ENCODE measurements around the gene CTNND2. TPM values are rescaled to one million over a fixed set of nuclear protein-coding genes. Genes with fewer than 3 reads are reported as not detected.

The CTNND2 gene
- total RNA-seq, 2 experiments from 2014 or later, result 0.20 TPM; not detected in 1

GRCh38 chr5:11890777-11891176 lies 13.5 kb downstream of the CTNND2 start:
- Mint-ChIP-seq H3K27ac (no peak overlapping the region), H3K4me3 (no peak overlapping the region), H3K27me3 (no peaks in the 10 kb centered on the region), H3K9me3 (peaks cover 5% of the 10 kb centered on the region), H3K36me3 (ENCODE audit: low read depth) (no peaks in the 10 kb centered on the region), H3K4me1 (ENCODE audit: low read depth) (no peaks in the 10 kb centered on the region)
- POLR2A ChIA-PET, result no interaction called here
- no peak for TF ChIP-seq CTCF (IDR thresholded peaks at IDR 0.05)
- DNase-seq (no peak), ATAC-seq (ENCODE audit: poor library complexity) (no peak)
- H3K27me3 ChIP-seq (ENCODE audit: control insufficient read depth in 1 of 2, insufficient read depth in 2 of 2, low read length in 2 of 2), result no peaks in the 10 kb centered on the region
- intact Hi-C loops (cut with DNase I, micrococcal nuclease), result no loop called here
- no peaks in the 10 kb centered on the region for H3K4me1 ChIP-seq (ENCODE audit: insufficient read depth, low read length)
- H3K4me3 ChIP-seq (ENCODE audit: low read length), result no peak overlapping the region
- CTCF ChIA-PET, result no interaction called here
- no peak overlapping the region for H3K27ac ChIP-seq (ENCODE audit: low read depth in 1 of 2, low read length in 2 of 2)
- peaks cover 0 to 3% of the 10 kb centered on the region in 2 experiments for H3K9me3 ChIP-seq (ENCODE audit: control insufficient read depth in 1 of 2, insufficient read depth in 1 of 2, low read length in 2 of 2)
- no peaks in the 10 kb centered on the region for H3K36me3 ChIP-seq (ENCODE audit: insufficient read depth, low read length)

GRCh38 chr5:11888221-11888620 lies 16.0 kb downstream of the CTNND2 start:
- peaks cover 12% of the 10 kb centered on the region for H3K9me3 Mint-ChIP-seq
- H3K36me3 Mint-ChIP-seq (ENCODE audit: low read depth), result no peaks in the 10 kb centered on the region
- H3K4me1 Mint-ChIP-seq (ENCODE audit: low read depth), result no peaks in the 10 kb centered on the region
- POLR2A ChIA-PET, result no interaction called here
- H3K27me3 Mint-ChIP-seq, result no peaks in the 10 kb centered on the region
- H3K4me3 Mint-ChIP-seq, result no peak overlapping the region
- CTCF ChIA-PET, result no interaction called here
- DNase-seq (no peak), ATAC-seq (ENCODE audit: poor library complexity) (no peak)
- no peak for TF ChIP-seq CTCF (IDR thresholded peaks at IDR 0.05)
- peaks cover 0 to 3% of the 10 kb centered on the region in 2 experiments for H3K9me3 ChIP-seq (ENCODE audit: control insufficient read depth in 1 of 2, insufficient read depth in 1 of 2, low read length in 2 of 2)
- H3K27ac Mint-ChIP-seq, result no peak overlapping the region
- H3K27me3 ChIP-seq (ENCODE audit: control insufficient read depth in 1 of 2, insufficient read depth in 2 of 2, low read length in 2 of 2), result no peaks in the 10 kb centered on the region
- no peaks in the 10 kb centered on the region for H3K36me3 ChIP-seq (ENCODE audit: insufficient read depth, low read length)
- no peak overlapping the region for H3K27ac ChIP-seq (ENCODE audit: low read depth in 1 of 2, low read length in 2 of 2)
- no peak overlapping the region for H3K4me3 ChIP-seq (ENCODE audit: low read length)
- intact Hi-C loops (cut with DNase I, micrococcal nuclease), result no loop called here
- no peaks in the 10 kb centered on the region for H3K4me1 ChIP-seq (ENCODE audit: insufficient read depth, low read length)

GRCh38 chr5:11878814-11879213 lies 25.4 kb downstream of the CTNND2 start:
- H3K27ac Mint-ChIP-seq, result no peak overlapping the region
- no peak overlapping the region for H3K4me3 ChIP-seq (ENCODE audit: low read length)
- no peaks in the 10 kb centered on the region for H3K27me3 ChIP-seq (ENCODE audit: control insufficient read depth in 1 of 2, insufficient read depth in 2 of 2, low read length in 2 of 2)

More at GRCh38 chr5:11878814-11879213, 25.4 kb downstream of the CTNND2 start:
- DNase-seq (no peak), ATAC-seq (ENCODE audit: poor library complexity) (no peak)
- Mint-ChIP-seq H3K27me3 (no peaks in the 10 kb centered on the region), H3K9me3 (peaks cover 5% of the 10 kb centered on the region), H3K36me3 (ENCODE audit: low read depth) (no peaks in the 10 kb centered on the region), H3K4me3 (no peak overlapping the region), H3K4me1 (ENCODE audit: low read depth) (no peaks in the 10 kb centered on the region)
- CTCF ChIA-PET, result no interaction called here
- Histone ChIP-seq H3K9me3 (ENCODE audit: control insufficient read depth in 1 of 2, insufficient read depth in 1 of 2, low read length in 2 of 2) (peaks cover 4 to 6% of the 10 kb centered on the region in 2 experiments), H3K4me1 (ENCODE audit: insufficient read depth, low read length) (no peaks in the 10 kb centered on the region), H3K27ac (ENCODE audit: low read depth in 1 of 2, low read length in 2 of 2) (no peak overlapping the region), H3K36me3 (ENCODE audit: insufficient read depth, low read length) (no peaks in the 10 kb centered on the region)
- intact Hi-C loops (cut with DNase I, micrococcal nuclease), result no loop called here
- no peak for TF ChIP-seq CTCF (IDR thresholded peaks at IDR 0.05)
- POLR2A ChIA-PET, result no interaction called here

Measured in CD4-positive, alpha-beta T cell (primary cell).